HCT116 (cell line): Measurements from ENCODE around the gene BTBD16. TPM values are rescaled to one million over a fixed set of nuclear protein-coding genes. Genes with fewer than 3 reads are reported as not detected.

Experiments used
- ATAC-seq: fragments of 200-7000 bp; cut with Tn5 transposase; 2 replicates; pipeline ENCODE4 v1.9.1; 2020; ENCODE audit warnings: mild to moderate bottlenecking, moderate library complexity
- BruUV-seq: library from RNA; stranded (reverse); fragments of 400-500 nt; replicated peaks from 2 replicates; lab custom pipeline; 2021; lab: Mats Ljungman, UMichigan
- CTCF ChIA-PET: fragments of 300-600 bp; sonication (Branson Sonifier 250); formaldehyde crosslinking; loops from one replicate; lab custom pipeline; 2021; ENCODE audit warnings: antibody characterized with exemption; lab: Charles Lee
- POLR2A ChIA-PET: fragments of 300-600, 350-600 bp; sonication (Branson Sonifier 250); formaldehyde crosslinking; loops from one replicate; lab custom pipeline; 2021; ENCODE audit warnings: antibody characterized with exemption; lab: Charles Lee
- RAD21 ChIA-PET, 2 experiments: fragments of 300-600 bp; sonication (Branson Sonifier 250); formaldehyde crosslinking; loops; one replicate each; lab custom pipeline; 2023; ENCODE audit warnings: low total read pairs in 2 of 2; ENCODE audit not compliant: uncharacterized antibody in 2 of 2, unreplicated experiment in 2 of 2, low non-redundant PET in 1 of 2; lab: Charles Lee
- DNase-seq: peaks from one replicate; pipeline ENCODE4 v3.0.0-alpha.2; 2010; ENCODE audit warnings: low read depth, low spot score
- H2AFZ ChIP-seq: fragments of 200-600 bp; shearing (Covaris generic), sonication (generic); 2 replicates; pipeline ENCODE4 v1.6.1; 2017; ENCODE audit warnings: low read depth, mixed run types, mixed read lengths, antibody characterized with exemption, low read length; ENCODE audit not compliant: poor library complexity, severe bottlenecking
- H3K27ac ChIP-seq: 2 replicates; pipeline ENCODE4 v1.5.1; 2012; ENCODE audit warnings: low read depth, low read length
- H3K27me3 ChIP-seq: fragments of 200-600 bp; sonication (generic); 2 replicates; pipeline ENCODE4 v1.6.1; 2016; ENCODE audit warnings: mixed run types, low read length, mixed read lengths; ENCODE audit not compliant: insufficient read depth
- H3K36me3 ChIP-seq, 2 experiments: fragments of 200-500 bp in 1 of 2; fragments of 200-600 bp in 1 of 2; sonication (Bioruptor generic) in 1 of 2; sonication (generic) in 1 of 2; 2 replicates each; pipeline versions ENCODE4 v1.5.1 to v1.6.1; 2014 to 2016; ENCODE audit warnings: low read length in 2 of 2, inconsistent platforms in 1 of 2, mixed read lengths in 1 of 2, mixed run types in 1 of 2; ENCODE audit not compliant: insufficient read depth in 2 of 2, control insufficient read depth in 1 of 2
- H3K4me1 ChIP-seq, 2 experiments: fragments of 200-600 bp in 1 of 2; sonication (generic) in 1 of 2; 2 replicates each; pipeline versions ENCODE4 v1.5.1 to v1.6.1; 2012 to 2017; ENCODE audit warnings: low read length in 2 of 2, inconsistent platforms in 1 of 2, mild to moderate bottlenecking in 1 of 2, mixed read lengths in 1 of 2, mixed run types in 1 of 2, moderate library complexity in 1 of 2; ENCODE audit not compliant: insufficient read depth in 2 of 2, control insufficient read depth in 1 of 2
- H3K4me2 ChIP-seq: fragments of 200-600 bp; sonication (generic); 2 replicates; pipeline ENCODE4 v1.6.1; 2017; ENCODE audit warnings: mixed run types, low read length, mixed read lengths
- H3K4me3 ChIP-seq, 2 experiments: fragments of 200-600 bp in 1 of 2; sonication (generic) in 1 of 2; replicated peaks in 1 of 2; 2 replicates each; pipeline ENCODE4 v1.5.1; 2011 to 2016; ENCODE audit warnings: low read length in 2 of 2, control low read depth in 1 of 2, low read depth in 1 of 2, mild to moderate bottlenecking in 1 of 2, mixed read lengths in 1 of 2, mixed run types in 1 of 2
- H3K79me2 ChIP-seq: fragments of 200-600 bp; sonication (generic); 2 replicates; pipeline ENCODE4 v1.6.1; 2017; ENCODE audit warnings: mild to moderate bottlenecking, mixed run types, low read length, moderate library complexity, mixed read lengths; ENCODE audit not compliant: insufficient read depth
- H3K9ac ChIP-seq: fragments of 200-600 bp; sonication (generic); 2 replicates; pipeline ENCODE4 v1.6.1; 2016; ENCODE audit warnings: low read length, mixed read lengths
- H3K9me2 ChIP-seq: fragments of 200-600 bp; sonication (generic), shearing (Covaris generic); 2 replicates; pipeline ENCODE4 v1.6.1; 2017; ENCODE audit warnings: mixed run types, mild to moderate bottlenecking, moderate library complexity; ENCODE audit not compliant: insufficient read depth
- H3K9me3 ChIP-seq, 2 experiments: fragments of 200-500 bp in 1 of 2; fragments of 200-600 bp in 1 of 2; sonication (Bioruptor generic) in 1 of 2; sonication (generic) in 1 of 2; 2 replicates each; pipeline ENCODE4 v1.6.1; 2014 to 2017; ENCODE audit warnings: low read length in 2 of 2, mixed read lengths in 2 of 2, inconsistent platforms in 1 of 2, low read depth in 1 of 2, mild to moderate bottlenecking in 1 of 2, mixed run types in 1 of 2, moderate library complexity in 1 of 2; ENCODE audit not compliant: control insufficient read depth in 1 of 2, insufficient read depth in 1 of 2
- H4K20me1 ChIP-seq: fragments of 200-600 bp; sonication (generic), shearing (Covaris generic); 2 replicates; pipeline ENCODE4 v1.6.1; 2017; ENCODE audit warnings: mixed run types, mild to moderate bottlenecking, moderate library complexity; ENCODE audit not compliant: insufficient read depth
- ATF3 ChIP-seq: IDR thresholded peaks from 2 replicates; pipeline ENCODE4 v1.6.1; 2012
- CBX3 ChIP-seq: IDR thresholded peaks from 2 replicates; pipeline ENCODE4 v1.6.1; 2012; ENCODE audit warnings: low read depth
- CTCF ChIP-seq, 3 experiments: fragments of 200-600 bp in 1 of 3; sonication (generic) in 1 of 3; IDR thresholded peaks in 2 of 3; conservative IDR thresholded peaks in 1 of 3; 2 replicates each; pipeline ENCODE4 v1.5.1; 2012 to 2017; ENCODE audit warnings: low read depth in 2 of 3, low read length in 2 of 3, antibody characterized with exemption in 1 of 3, borderline replicate concordance in 1 of 3, control low read depth in 1 of 3, mild to moderate bottlenecking in 1 of 3, mixed read lengths in 1 of 3, mixed run types in 1 of 3, moderate library complexity in 1 of 3; ENCODE audit not compliant: insufficient read depth in 1 of 3
- EGR1 ChIP-seq: IDR thresholded peaks from 2 replicates; pipeline ENCODE4 v1.6.1; 2012; ENCODE audit warnings: low read depth
- ELF1 ChIP-seq: IDR thresholded peaks from 2 replicates; pipeline ENCODE4 v1.6.1; 2012; ENCODE audit warnings: low read depth, borderline replicate concordance
- EZH2 ChIP-seq: fragments of 200-600 bp; sonication (generic); IDR thresholded peaks from 2 replicates; pipeline ENCODE4 v1.6.1; 2017; ENCODE audit warnings: antibody characterized with exemption, mixed run types
- EZH2phosphoT487 ChIP-seq: fragments of 200-600 bp; IDR thresholded peaks from 2 replicates; pipeline ENCODE4 v1.6.1; 2018; ENCODE audit warnings: antibody characterized with exemption, borderline replicate concordance
- FOSL1 ChIP-seq: IDR thresholded peaks from 2 replicates; pipeline ENCODE4 v1.6.1; 2012; ENCODE audit warnings: low read depth
- JUND ChIP-seq: IDR thresholded peaks from 2 replicates; pipeline ENCODE4 v1.6.1; 2012
- POLR2A ChIP-seq: IDR thresholded peaks from 2 replicates; pipeline ENCODE4 v1.7.0; 2011; ENCODE audit warnings: borderline replicate concordance; ENCODE audit not compliant: insufficient read depth, insufficient read length; ENCODE audit errors: extremely low read depth
- ZBTB33 ChIP-seq: IDR thresholded peaks from 2 replicates; pipeline ENCODE4 v1.6.1; 2011; ENCODE audit warnings: mild to moderate bottlenecking, low read length, moderate library complexity; ENCODE audit not compliant: insufficient replicate concordance; ENCODE audit errors: extremely low read depth
- ZNF274 ChIP-seq: fragments of 200-500 bp; sonication (Bioruptor generic); IDR thresholded peaks from 2 replicates; pipeline ENCODE4 v1.6.1; 2014; ENCODE audit warnings: mild to moderate bottlenecking, low read depth, low read length, inconsistent platforms
- intact Hi-C: fragments of 100-400 bp; cut with micrococcal nuclease; formaldehyde crosslinking; loops from 2 replicates; pipeline ENCODE4 v1.10.0; 2022
- total RNA-seq: library from RNA; stranded (reverse); gene quantifications from one replicate; pipeline ENCODE4 v1.2.1, GENCODE V29; 2021; ENCODE audit not compliant: unreplicated experiment

Gene BTBD16
- total RNA-seq, 1 experiment from 2014 or later: 0.27 TPM

GRCh38 chr10:122259075-122259466 is 12.0 kb upstream of the BTBD16 start:
- Histone ChIP-seq H3K27me3 (no peaks in the 10 kb centered on the region), H3K4me2 (no peak overlapping the region), H3K9me3 (peaks cover 7 to 8% of the 10 kb centered on the region in 2 experiments; a peak in 2 of 4 replicates), H3K4me3 (no peak overlapping the region), H3K9ac (no peak overlapping the region), H2AFZ (no peak overlapping the region), H3K4me1 (peaks cover 0 to 5% of the 10 kb centered on the region in 2 experiments; a peak in 1 of 4 replicates), H3K79me2 (no peaks in the 10 kb centered on the region), H4K20me1 (no peaks in the 10 kb centered on the region), H3K9me2 (no peaks in the 10 kb centered on the region), H3K27ac (no peak overlapping the region), H3K36me3 (no peaks in the 10 kb centered on the region)
- no TSS peak for BruUV-seq
- DNase-seq (no peak), ATAC-seq (no peak)
- intact Hi-C loops: no loop called here
- ChIA-PET POLR2A (no interaction called here), CTCF (interaction anchor here (1.2 to 1.8 kb wide), 3 partner anchors 9 to 21 kb away, joined by 3 to 9 read pairs (median 3); partner anchors contain the start of gene BTBD16), RAD21 (no interaction called here)
- no peak for TF ChIP-seq ZBTB33
- no peak for TF ChIP-seq POLR2A
- no peak for TF ChIP-seq ELF1
- no peak for TF ChIP-seq ATF3
- no peak for TF ChIP-seq EGR1
- TF ChIP-seq FOSL1: no peak
- no peak for TF ChIP-seq CBX3
- no peak for TF ChIP-seq EZH2phosphoT487
- no peak for TF ChIP-seq CTCF (IDR thresholded peaks at IDR 0.05 in 2 of 3, conservative IDR thresholded peaks at IDR 0.05 in 1 of 3; ENCODE audit: borderline replicate concordance in 1 of 3, insufficient read depth in 1 of 3, low read depth in 2 of 3, low read length in 2 of 3)
- no peak for TF ChIP-seq EZH2
- TF ChIP-seq JUND: no peak
- TF ChIP-seq ZNF274: no peak
